Left renal pelvis (tissue), 4 donors: ENCODE data around the gene SLC7A4. TPM values are rescaled to one million over a fixed set of nuclear protein-coding genes. Genes with fewer than 3 reads are reported as not detected.
"Not testable (repeated sequence)": the region's sequence is repeated elsewhere in the genome, so short reads cannot be mapped to it uniquely, and the experiment has no call there.

ENCODE experiments used
- DNase-seq, 4 donors: peaks; one replicate each; pipeline ENCODE4 v3.0.0-alpha.2; 2013; ENCODE audit warnings: low read depth in 4 of 4, low spot score in 3 of 4
- polyA plus RNA-seq, 4 donors: library from polyadenylated mRNA; unstranded; fragments of 120-200 nt; gene quantifications; one replicate each; pipeline ENCODE4 v1.2.1, GENCODE V29; 2013; ENCODE audit not compliant: insufficient read length in 4 of 4

The SLC7A4 gene
- polyA plus RNA-seq, 4 donors, result 1.2 to 5.8 (median 1.3) TPM

- no peak for DNase-seq
These were observed 11.6 kb upstream of the SLC7A4 start for GRCh38 chr22:21043860-21044535.

DNA sequence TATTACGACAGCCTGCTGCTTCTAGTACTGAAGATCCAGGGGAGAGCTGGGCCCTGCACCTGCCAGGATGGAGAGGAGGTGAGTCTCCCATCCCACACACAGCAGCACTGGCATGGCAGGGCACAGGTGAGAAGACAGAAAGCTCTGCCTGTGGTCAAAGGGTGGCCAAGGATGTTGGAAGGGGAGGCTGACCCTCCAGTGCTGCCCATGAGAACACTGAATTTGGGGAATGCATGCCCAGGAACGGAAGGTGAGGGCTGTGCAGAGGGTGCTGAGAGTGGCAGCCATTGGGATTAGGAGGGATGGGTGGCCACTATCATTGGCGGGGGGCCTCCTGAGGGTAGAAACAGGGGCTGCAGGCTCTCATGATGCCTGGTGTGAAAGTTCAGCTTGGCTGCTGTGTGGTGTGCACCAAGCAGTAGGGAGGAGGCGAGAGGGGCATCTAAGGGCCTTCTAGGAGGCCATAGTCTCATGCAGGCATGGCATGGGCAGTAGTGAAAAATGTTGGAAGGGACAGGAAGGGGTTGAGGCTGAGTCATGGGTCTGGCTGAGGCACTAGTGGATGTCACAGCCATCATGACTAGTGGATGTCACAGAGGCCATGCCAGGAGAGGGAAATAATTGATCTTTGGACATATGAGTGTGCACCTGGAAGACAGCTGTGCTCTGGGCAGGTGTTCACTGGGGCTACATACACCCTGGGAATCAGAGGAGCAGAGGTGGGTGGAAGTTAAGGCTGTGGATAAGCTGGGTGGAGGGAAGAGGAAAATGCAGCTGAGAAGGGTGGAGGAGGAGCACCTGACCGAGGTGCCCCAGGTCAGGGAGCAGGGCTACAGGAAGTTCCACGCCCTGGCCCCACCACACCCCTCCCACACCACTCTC lies 10.9 kb upstream of the SLC7A4 start:
- no peak for DNase-seq

DNA sequence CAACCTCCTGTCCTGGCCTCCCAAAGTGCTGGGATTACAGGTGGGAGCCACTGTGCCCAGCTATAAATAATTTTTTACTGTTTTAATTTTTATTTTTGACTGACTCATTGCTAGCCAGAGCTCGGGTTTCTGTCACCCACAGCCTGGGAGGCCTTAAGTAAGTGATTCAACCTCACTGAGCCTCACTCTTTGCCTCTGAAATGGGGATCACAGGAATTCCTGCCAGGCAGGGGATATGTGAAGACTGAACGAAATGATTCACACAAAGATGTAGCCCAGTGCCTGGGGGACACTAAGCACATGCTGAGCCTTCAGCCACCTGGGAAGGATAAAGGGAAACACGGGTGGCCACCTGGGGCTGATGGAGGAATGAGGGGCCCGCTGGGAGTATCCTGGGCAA lies 9.6 kb upstream of the SLC7A4 start:
- DNase-seq, result no peak

DNA sequence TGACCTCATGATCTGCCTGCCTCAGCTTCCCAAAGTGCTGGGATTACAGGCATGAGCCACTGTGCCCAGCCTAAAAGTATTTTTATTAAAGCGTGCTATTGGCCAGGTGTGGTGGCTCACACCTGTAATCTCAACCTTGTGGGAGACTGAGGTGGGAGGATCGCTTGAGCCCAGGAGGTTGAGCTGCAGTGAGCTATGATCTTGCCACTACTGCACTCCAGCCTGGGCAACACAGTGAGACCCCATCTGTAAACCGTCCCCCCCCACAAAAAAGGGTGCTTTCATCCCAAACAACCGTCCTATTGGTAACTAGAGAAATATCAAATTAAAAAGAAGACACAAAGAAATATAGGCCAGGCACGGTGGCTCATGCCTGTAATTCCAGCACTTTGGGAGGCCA lies 6.8 kb upstream of the SLC7A4 start:
- DNase-seq, result not testable (repeated sequence)

- DNase-seq, result no peak
These were observed 6.0 kb upstream of the SLC7A4 start for GRCh38 chr22:21038405-21038804.

DNA sequence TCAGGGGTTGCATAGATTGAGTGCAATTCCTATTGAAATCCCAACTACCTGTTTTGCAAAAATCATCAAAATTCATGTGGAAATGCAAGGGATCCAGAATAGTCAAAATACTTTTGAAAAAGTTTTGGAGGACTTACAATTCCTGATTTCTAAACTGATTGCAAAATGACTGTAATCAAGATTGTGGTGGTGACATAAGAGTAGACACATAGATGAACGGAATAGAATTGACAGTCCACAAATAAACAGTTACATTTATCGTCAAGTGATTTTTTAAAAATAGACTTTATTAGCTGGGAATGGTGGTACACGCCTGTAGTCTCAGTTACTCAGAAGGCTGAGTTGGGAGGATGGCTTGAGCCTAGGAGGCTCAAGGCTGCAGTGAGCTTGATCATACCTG lies 2.6 kb upstream of the SLC7A4 start:
- DNase-seq, result no peak

DNA sequence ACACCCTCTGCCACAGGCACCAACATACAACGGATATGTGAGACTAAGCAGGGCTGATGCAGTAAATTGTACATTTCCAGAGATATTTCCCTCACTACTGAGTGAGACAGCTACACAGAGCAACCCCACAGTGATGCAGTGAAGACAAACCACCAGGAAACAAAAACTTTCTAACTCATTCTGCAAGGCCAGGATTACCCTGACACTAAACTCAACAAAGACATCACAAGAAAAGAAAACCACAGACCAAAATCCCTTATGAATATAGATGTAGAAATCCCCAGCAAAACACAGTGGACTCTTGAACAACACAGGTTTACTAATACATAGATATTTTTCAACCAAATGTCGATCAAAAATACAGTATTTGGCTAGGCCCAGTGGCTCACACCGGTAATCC lies 1.5 kb upstream of the SLC7A4 start:
- no peak for DNase-seq

DNA sequence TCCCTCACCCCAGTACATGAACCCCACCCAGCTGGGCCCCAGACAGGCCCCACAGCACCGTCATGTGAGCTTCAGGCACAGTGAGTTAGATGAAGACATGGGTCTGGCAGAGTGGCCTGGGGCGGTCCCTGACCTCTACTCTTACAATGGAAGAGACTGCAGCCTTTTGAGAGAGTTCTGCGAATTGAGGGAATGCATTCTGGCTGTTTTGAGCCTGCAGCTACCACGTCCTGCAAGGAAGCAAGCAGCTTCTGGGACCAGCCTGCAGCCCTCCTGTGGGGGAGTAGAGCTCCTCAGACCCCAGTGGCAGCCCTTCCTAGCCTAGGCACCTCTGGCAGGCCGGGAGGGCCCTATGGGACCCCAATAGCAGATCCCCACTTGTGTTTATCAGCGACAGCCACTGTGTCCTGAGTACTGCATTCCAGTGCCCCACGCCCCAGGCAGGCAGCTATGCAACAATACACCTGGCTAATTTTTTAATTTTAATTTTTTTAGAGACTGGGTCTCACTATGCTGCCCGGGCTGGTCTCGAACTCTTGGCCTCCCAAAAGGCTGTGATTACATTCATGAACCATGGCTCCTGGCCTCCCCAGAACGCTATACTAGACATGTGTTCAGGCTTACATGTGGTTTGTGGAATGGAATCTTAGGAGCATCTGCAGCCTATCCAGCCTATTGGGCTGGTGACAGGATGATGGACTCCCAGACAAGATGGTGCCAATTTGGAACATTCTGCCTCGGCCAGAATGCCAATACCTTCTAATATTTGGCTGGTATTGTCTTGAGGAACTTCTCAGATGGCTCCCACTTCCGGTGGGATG lies 717 bp upstream of the SLC7A4 start:
- no peak for DNase-seq

DNA sequence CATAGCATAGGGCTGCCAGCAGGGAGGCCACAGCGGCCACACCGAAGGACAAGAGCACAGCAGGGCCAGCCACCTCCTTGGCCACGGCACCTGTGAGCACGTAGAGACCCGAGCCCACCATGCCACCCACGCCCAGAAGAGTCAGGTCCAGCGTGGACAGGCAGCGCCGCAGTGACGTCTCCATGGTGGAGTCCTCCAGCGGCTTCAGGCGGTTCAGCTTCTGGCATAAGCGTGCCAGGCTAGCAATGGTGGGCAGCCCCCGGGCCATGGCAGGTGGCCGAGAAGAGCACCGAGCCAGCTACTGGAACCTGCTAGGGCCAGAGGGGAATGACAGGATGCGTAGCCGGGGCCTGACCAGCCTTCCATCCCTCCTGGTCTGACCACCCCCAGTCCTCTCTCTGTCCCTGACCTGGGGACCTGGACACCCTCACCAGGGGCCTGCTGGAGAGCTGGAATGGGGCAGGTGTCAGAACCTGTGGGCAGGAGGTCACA lies 770 bp downstream of the SLC7A4 start:
- no peak for DNase-seq

- DNase-seq, result no peak
These were observed 1.5 kb downstream of the SLC7A4 start for GRCh38 chr22:21030621-21031544.

DNA sequence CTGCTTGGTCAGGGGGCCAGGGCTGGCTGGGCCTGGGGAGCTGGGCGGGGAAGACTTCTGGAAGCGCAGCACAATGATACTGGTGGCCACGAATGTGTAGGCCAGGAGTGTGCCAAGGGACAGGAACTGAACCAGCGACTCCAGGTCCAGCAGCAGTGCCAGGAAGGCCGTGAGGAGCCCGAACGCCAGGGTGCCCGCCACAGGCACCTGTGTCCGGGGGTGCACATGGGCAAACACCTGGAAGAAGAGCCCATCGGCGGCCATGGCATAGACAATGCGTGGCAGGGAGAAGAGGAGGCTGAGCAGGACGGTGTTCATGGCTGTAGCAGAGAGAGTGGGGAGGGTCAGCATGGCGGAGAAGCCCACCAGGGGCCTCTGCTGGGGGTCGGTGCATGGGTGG lies 2.3 kb downstream of the SLC7A4 start:
- DNase-seq, result no peak

DNA sequence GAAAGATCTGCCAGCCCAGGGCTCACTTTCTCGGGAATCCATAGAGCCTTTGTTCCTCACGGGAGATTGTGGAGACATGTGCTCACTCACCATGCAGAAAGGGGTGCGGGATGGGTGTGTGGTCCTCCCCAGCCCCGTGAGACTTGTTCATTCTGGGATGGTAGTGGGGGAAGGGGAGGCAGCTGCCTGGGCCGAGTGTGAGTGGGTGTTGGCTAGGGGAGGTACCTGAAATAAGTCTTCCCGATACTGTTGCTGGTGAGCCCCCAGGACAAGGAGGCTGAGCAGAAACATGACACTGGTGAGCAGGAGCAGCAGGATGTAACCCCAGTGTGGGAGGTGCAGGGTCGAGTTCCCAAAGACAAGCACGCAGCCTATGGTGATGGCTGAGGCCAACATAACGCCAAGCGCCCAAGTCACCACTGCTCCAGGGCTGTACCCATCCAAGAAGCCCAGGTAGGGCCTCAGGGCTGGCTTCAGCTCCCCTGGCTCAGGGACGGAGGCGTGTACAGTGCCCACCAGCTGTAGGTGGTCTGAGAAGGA lies 2.8 kb downstream of the SLC7A4 start:
- DNase-seq, result no peak

- DNase-seq, result no peak
These were observed 3.8 kb downstream of the SLC7A4 start for GRCh38 chr22:21028277-21029251.

DNA sequence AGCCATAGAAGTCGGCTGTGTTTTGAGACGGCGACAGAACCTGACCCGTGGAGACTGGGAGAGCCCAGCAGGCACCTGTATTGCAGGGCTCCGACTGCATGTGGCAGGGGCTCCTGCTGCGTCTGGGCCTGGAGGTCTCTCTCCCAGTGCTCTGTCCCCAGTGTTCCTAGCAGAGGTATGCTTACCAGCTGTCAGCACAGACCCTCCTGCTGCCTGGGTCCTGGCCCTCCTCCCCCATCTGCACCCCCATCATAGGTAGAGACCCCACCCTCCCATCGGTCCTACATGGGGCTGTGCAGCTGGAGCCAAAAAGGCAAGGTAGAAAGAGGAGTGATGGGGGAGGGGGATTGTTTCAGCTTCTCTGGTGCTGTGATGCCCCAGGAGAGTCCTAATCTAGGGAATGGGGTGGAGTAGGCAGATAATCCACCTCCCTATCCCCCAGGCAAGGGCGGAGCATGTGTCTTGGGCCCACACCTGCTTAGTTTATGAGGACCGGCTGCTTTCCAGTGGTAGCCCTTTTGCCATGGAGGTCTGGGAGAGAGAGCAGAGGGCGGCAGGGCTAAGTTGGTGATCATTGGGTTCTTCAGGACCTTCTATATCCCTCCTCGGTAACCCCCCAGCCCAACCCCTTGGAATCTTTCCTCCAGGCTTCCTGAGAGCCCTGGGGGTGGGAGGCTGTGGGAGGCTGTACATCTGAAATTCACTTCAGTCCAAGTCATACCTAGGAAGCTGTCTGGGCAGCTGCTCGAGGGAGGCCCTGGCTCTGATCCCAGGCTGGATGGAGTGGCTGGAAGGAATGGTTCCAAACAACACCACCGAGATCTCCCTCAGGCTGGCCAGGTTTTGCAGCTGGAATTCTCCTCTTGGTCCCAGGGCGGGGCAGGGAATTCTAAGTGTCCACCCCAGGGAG lies 5.3 kb downstream of the SLC7A4 start:
- DNase-seq, result no peak

DNA sequence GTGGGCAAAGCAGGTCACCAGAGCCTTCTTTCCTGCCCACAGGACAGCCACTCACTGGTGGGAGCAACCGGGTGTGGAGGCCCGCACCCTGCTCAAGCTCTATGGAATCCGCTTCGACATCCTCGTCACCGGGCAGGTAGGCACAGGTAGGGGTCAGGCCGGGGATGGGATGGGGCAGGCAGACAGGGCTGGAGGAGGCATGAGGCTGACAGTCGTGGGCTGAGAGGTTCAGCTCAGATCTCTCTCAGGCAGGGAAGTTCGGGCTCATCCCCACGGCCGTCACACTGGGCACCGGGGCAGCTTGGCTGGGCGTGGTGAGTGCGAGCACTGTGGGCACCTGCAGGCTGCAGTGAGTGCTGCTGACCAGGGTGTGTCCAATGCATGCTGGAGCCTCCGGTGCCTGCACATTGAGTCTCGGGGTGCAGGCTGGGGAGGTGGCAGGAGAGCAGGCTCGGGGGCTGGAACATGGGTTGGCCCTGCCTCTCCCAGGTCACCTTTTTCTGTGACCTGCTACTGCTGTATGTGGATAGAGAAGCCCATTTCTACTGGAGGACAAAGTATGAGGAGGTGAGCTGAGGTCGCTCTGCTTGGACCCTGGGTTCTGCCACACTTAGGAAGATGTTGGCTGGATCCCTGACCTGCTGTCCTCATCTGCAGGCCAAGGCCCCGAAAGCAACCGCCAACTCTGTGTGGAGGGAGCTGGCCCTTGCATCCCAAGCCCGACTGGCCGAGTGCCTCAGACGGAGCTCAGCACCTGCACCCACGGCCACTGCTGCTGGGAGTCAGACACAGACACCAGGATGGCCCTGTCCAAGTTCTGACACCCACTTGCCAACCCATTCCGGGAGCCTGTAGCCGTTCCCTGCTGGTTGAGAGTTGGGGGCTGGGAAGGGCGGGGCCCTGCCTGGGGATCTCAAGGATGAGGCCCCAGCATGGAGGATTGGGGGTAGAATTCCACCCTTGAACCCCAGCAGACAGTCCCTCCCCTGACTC lies 6.3 kb downstream of the SLC7A4 start:
- DNase-seq, result no peak

DNA sequence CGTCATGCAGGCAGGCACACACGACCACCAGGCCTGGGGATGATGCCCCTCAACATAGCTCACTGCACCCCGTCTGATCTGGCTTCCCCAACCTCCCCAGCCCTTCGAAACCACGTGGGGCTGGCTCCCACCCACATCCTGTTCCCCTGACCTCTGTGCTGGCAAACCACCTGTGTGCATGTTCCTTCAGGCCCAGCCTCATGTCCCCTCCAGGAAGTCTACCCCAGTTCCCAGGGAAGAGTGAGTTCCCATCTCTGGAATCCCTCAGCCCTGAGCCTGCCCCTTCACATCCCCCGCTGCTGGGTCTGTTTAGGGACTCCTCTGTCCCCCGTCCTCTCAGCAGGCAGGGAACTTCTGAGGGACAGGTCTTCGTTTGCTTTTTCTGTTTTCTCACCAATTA lies 7.1 kb downstream of the SLC7A4 start:
- DNase-seq, result no peak
